Embryonic facial prominence (tissue), 1 donor: ENCODE data around the gene GLIPR1L2.
"Not testable (repeated sequence)": the region's sequence is repeated elsewhere in the genome, so short reads cannot be mapped to it uniquely, and the experiment has no call there.

Experiments used
- DNase-seq: peaks from one replicate; pipeline ENCODE4 v3.0.0-alpha.2; 2016; ENCODE audit errors: extremely low spot score

GLIPR1L2 gene

GRCh38 chr12:75437564-75437963 lies 46.7 kb downstream of the GLIPR1L2 start:
- no peak for DNase-seq

GRCh38 chr12:75438059-75438754 lies 47.3 kb downstream of the GLIPR1L2 start:
- no peak for DNase-seq

- DNase-seq, result no peak
Measured at GRCh38 chr12:75439048-75439447, 48.2 kb downstream of the GLIPR1L2 start.

- no peak for DNase-seq
Measured at GRCh38 chr12:75439930-75440329, 49.0 kb downstream of the GLIPR1L2 start.

GRCh38 chr12:75441687-75442449 lies 51.0 kb downstream of the GLIPR1L2 start:
- DNase-seq, result not testable (repeated sequence)

GRCh38 chr12:75442454-75442853 lies 51.6 kb downstream of the GLIPR1L2 start:
- not testable (repeated sequence) for DNase-seq

GRCh38 chr12:75443709-75444108 lies 52.8 kb downstream of the GLIPR1L2 start:
- DNase-seq, result no peak

GRCh38 chr12:75444429-75445136 lies 53.7 kb downstream of the GLIPR1L2 start:
- no peak for DNase-seq

GRCh38 chr12:75445137-75445507 lies 54.2 kb downstream of the GLIPR1L2 start:
- DNase-seq, result not testable (repeated sequence)

- no peak for DNase-seq
Measured at GRCh38 chr12:75446857-75447256, 56.0 kb downstream of the GLIPR1L2 start.

GRCh38 chr12:75447691-75448393 lies 57.0 kb downstream of the GLIPR1L2 start:
- no peak for DNase-seq

- DNase-seq, result no peak
Measured at GRCh38 chr12:75452675-75453330, 61.9 kb downstream of the GLIPR1L2 start.

GRCh38 chr12:75455839-75456238 lies 65.0 kb downstream of the GLIPR1L2 start:
- no peak for DNase-seq

GRCh38 chr12:75457191-75457590 lies 66.3 kb downstream of the GLIPR1L2 start:
- DNase-seq, result no peak

- not testable (repeated sequence) for DNase-seq
Measured at GRCh38 chr12:75457866-75458265, 67.0 kb downstream of the GLIPR1L2 start.

GRCh38 chr12:75459755-75460154 lies 68.9 kb downstream of the GLIPR1L2 start:
- DNase-seq, result no peak

- DNase-seq, result no peak
Measured at GRCh38 chr12:75460204-75460603, 69.3 kb downstream of the GLIPR1L2 start.

- DNase-seq, result no peak
Measured at GRCh38 chr12:75471902-75472890, 81.3 kb downstream of the GLIPR1L2 start.

- DNase-seq, result no peak
Measured at GRCh38 chr12:75474116-75474515, 83.2 kb downstream of the GLIPR1L2 start.

- no peak for DNase-seq
Measured at GRCh38 chr12:75476071-75476470, 85.2 kb downstream of the GLIPR1L2 start.
